ENCODE data around the gene TMEM187. TPM values are rescaled to one million over a fixed set of nuclear protein-coding genes. Genes with fewer than 3 reads are reported as not detected.

The TMEM187 gene
- total RNA-seq, 2 experiments from 2014 or later = 1.4 to 4.5 TPM

- BruUV-seq (replicated peaks) = no TSS peak
- Histone ChIP-seq H4K20me1 (ENCODE audit: insufficient read depth, low read length) (no peaks in the 10 kb centered on the region), H3K79me2 (ENCODE audit: insufficient read depth, low read depth, low read length) (no peaks in the 10 kb centered on the region), H3K4me3 (ENCODE audit: low read depth, low read length, poor library complexity, severe bottlenecking) (no peak overlapping the region), H3K4me2 (ENCODE audit: low read length) (no peak overlapping the region), H3K9me2 (ENCODE audit: insufficient read depth, low read length) (no peaks in the 10 kb centered on the region), H3K9me3 (ENCODE audit: low read length) (no peaks in the 10 kb centered on the region), H3K27ac (ENCODE audit: low read depth, low read length, poor library complexity, severe bottlenecking) (no peak overlapping the region), H2AFZ (ENCODE audit: low read length) (no peak overlapping the region), H3K36me3 (ENCODE audit: insufficient read depth, low read length) (peaks cover 58% of the 10 kb centered on the region), H3K4me1 (ENCODE audit: insufficient read depth, low read length, poor library complexity, severe bottlenecking) (peaks cover 16% of the 10 kb centered on the region)
- CTCF ChIA-PET (ENCODE audit: unreplicated experiment) = interaction anchor here (0.6 to 1.5 kb wide), 2 partner anchors 21 to 22 kb away, joined by 3 to 11 read pairs; no protein-coding TSS in a partner anchor
- TF ChIP-seq EZH2phosphoT487 (IDR thresholded peaks at IDR 0.05; ENCODE audit: borderline replicate concordance, low read depth, low read length) = no peak
- TF ChIP-seq CTCF (conservative IDR thresholded peaks at IDR 0.05; ENCODE audit: low read length) = peak; percentile 88
- POLR2A ChIA-PET = interaction anchor here (1.0 kb wide), 1 partner anchor 22 kb away, joined by 4 read pairs; no protein-coding TSS in a partner anchor
- intact Hi-C loops (cut with micrococcal nuclease; ENCODE audit: unreplicated experiment) = loop anchor here (1.0 kb wide), 2 partner anchors 23 to 183 kb away; partner anchors contain the start of gene PLXNB3
- DNase-seq (ENCODE audit: low spot score) = peak; percentile 86
Observed at GRCh38 chrX:153947009-153947769, 25.4 kb upstream of the TMEM187 start.

GRCh38 chrX:153948002-153948466, 24.5 kb upstream of the TMEM187 start:
- no peak overlapping the region for H3K4me3 ChIP-seq (ENCODE audit: low read depth, low read length, poor library complexity, severe bottlenecking)
- H3K9me3 ChIP-seq (ENCODE audit: low read length) = no peaks in the 10 kb centered on the region
- BruUV-seq (replicated peaks) = no TSS peak
- ChIA-PET CTCF (ENCODE audit: unreplicated experiment) (interaction anchor here (0.6 to 1.5 kb wide), 2 partner anchors 23 to 55 kb away, joined by 6 to 11 read pairs; no protein-coding TSS in a partner anchor), POLR2A (interaction anchor here (0.8 to 1.3 kb wide), 3 partner anchors 20 to 25 kb away, joined by 3 read pairs; no protein-coding TSS in a partner anchor)
- no peaks in the 10 kb centered on the region for H3K9me2 ChIP-seq (ENCODE audit: insufficient read depth, low read length)
- intact Hi-C loops (cut with micrococcal nuclease; ENCODE audit: unreplicated experiment) = no loop called here
- no peak overlapping the region for H3K4me2 ChIP-seq (ENCODE audit: low read length)
- no peaks in the 10 kb centered on the region for H4K20me1 ChIP-seq (ENCODE audit: insufficient read depth, low read length)
- DNase-seq (ENCODE audit: low spot score) = no peak
- no peaks in the 10 kb centered on the region for H3K79me2 ChIP-seq (ENCODE audit: insufficient read depth, low read depth, low read length)
- H3K4me1 ChIP-seq (ENCODE audit: insufficient read depth, low read length, poor library complexity, severe bottlenecking) = peaks cover 16% of the 10 kb centered on the region
- TF ChIP-seq CTCF (conservative IDR thresholded peaks at IDR 0.05; ENCODE audit: low read length) = no peak
- no peak for TF ChIP-seq EZH2phosphoT487 (IDR thresholded peaks at IDR 0.05; ENCODE audit: borderline replicate concordance, low read depth, low read length)
- no peak overlapping the region for H2AFZ ChIP-seq (ENCODE audit: low read length)
- no peak overlapping the region for H3K27ac ChIP-seq (ENCODE audit: low read depth, low read length, poor library complexity, severe bottlenecking)
- H3K36me3 ChIP-seq (ENCODE audit: insufficient read depth, low read length) = peaks cover 66% of the 10 kb centered on the region
